Stimulated activated CD4-positive, alpha-beta T cell treated with anti-CD3 and anti-CD28 coated beads, Interleukin-12 subunit alpha, Interleukin-12 subunit beta, amount 100 ng/mL, for 24 hours (primary cell): ENCODE measurements around the gene EXOG.

ENCODE experiments used
- DNase-seq, 2 experiments: peaks; one replicate each; pipeline ENCODE4 v3.0.0-alpha.2; 2020; ENCODE audit warnings: low read depth in 2 of 2

EXOG gene

DNA sequence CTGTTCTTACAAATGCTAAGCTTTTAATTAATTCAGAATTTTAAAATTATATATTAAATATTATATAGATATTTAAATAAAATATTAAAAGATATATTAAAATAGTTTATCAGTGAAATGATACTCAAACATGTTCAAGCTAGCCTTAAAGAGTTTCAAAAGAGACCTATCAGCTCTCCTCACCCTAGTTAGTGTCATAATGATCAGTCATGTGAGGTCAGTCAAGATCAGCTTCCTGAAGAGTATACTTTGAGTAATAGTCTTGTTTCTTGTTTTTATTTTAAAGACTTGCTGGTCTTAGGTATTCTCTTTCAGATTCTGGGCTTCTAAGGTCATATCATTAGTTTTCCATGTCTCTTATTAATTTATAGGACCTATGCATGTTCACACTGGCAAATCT, 14.5 kb downstream of the EXOG start:
- DNase-seq: no peak

- DNase-seq: no peak
Observed at GRCh38 chr3:38511546-38511945, 15.4 kb downstream of the EXOG start.

GRCh38 chr3:38515367-38515766, 19.2 kb downstream of the EXOG start:
- DNase-seq: no peak

DNA sequence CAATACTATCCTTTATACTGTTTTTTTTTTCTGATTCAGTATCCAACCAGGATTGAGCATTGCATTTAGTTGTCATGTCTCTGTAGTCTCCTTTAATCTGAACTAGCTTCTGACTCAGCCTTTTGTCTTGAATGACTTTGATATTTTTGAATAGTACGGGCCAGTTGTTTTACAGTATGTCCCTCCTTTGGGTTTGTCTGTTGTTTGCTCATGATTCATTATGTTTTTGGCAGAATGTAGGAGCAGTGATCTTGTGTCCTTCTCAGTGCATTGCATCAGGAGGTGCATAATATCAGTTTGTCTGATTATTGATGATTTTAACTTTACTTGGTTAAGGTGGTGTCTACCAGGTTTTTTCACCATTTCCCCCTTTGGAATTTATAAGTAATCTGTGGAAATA, 20.5 kb downstream of the EXOG start:
- DNase-seq: no peak

GRCh38 chr3:38519000-38519399, 22.9 kb downstream of the EXOG start:
- no peak for DNase-seq

DNA sequence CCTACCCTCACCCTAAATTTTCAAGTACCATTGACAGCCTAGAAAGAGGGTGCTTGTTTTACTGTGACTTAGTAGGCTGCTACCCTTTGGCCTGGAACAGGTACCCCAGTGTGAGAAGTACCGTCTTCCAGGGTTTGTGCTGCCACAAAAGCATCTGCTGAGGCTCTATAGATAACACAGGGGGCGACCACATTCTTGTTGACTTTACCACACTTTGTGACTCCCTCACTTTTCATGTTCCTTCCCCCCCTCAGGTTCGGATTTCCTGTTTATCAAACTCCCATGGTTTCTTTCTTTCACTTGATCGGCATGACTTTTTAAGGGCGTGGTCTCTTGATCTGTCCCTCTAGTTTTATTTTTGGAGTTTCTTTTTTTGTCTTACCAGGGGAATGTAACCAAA, 23.5 kb downstream of the EXOG start:
- DNase-seq: no peak

DNA sequence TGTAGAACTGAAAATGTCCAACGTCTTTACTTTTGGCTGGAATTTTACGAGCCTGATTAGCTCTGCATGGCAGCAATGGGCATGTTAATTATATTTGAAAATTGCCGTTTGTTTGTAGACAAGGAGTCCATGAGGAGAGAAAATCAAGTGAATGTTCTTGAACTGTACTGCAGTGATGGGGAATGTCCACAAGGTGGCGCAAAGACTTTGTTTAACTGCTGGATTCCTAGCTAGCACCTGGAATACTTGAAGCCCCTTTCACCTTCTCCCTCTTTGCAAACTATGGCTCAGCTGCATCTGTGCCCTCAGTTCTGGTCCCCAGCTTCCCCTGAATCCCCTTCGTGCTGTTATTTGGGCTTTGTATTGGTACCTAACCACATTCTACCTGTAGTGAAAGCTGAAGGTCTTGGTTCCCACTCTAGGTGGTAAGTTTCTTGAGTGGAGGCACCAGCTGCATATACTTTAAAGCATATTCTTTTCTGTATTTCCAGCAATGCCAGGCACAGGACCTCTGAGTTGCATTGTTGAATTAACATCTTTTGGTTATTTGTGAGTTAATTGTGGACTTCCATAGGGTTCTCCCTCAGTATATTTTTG, 25.3 kb downstream of the EXOG start:
- peak; percentile 20 to 54 for DNase-seq

- DNase-seq: no peak
Observed at GRCh38 chr3:38522002-38522401, 25.9 kb downstream of the EXOG start.

DNA sequence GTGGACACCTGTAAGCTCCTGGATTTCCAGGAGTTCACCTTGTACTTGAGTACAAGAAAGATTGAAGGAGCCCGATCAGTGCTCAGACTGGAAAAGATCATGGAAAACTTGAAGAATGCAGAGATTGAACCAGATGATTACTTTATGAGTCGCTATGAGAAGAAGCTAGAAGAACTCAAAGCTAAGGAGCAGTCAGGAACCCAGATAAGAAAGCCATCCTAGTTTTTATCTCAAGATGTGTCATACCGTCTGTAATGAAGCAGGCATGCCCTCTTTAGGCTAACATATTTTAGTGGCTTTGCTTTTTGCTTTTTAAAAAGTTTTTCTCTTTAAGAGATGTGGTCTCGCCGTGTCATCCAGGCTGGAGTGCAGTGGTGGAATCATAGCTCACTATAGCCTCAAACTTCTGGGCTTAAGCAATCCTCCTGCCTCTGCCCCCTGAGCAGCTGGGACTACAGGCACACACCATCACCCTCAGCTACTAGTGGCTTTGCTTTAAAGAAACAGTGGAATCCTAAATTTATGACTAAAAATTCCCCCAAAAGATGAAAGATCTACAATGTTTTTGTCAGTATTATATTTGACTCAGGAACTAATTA, 28.1 kb downstream of the EXOG start:
- no peak for DNase-seq

GRCh38 chr3:38526792-38527191, 30.7 kb downstream of the EXOG start:
- DNase-seq: no peak

DNA sequence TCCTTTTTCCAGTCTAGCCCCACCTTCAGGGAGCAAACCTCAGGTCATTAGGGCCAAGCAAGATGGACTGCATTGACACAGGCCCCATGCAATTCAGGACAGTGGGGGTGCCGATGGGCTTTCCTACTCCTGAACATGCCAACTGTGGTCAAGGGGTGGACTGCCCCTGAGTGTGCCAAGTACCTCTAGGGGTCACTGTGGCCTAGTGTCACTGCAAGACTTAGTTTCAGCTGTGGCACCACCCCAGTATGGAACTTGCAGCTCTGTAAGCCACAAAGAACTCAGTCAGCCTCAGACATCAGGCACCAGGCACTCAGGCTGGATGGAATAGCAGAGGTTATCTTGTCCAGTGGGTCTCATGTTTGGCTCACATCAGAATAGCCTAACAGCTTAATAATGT, 32.3 kb downstream of the EXOG start:
- DNase-seq: no peak

DNA sequence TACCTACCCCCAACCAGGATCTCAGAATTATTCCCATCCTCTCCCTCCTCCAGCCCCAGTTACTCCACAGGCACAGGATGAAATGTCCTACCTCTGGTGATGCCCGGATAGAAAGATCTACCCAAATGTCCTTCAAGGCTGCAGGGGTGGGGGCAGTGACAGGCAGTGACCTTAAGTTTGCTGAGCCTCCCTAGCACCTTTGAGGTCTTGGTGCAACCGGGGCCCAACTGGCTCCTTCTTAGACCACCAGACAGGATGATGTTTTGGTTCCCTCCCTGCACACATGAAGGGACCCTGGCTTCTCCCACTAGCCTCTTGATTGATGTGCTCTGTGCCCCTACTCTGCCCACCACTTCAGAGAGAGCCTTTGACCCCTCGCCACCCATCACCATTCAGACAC, 36.4 kb downstream of the EXOG start:
- DNase-seq: no peak

DNA sequence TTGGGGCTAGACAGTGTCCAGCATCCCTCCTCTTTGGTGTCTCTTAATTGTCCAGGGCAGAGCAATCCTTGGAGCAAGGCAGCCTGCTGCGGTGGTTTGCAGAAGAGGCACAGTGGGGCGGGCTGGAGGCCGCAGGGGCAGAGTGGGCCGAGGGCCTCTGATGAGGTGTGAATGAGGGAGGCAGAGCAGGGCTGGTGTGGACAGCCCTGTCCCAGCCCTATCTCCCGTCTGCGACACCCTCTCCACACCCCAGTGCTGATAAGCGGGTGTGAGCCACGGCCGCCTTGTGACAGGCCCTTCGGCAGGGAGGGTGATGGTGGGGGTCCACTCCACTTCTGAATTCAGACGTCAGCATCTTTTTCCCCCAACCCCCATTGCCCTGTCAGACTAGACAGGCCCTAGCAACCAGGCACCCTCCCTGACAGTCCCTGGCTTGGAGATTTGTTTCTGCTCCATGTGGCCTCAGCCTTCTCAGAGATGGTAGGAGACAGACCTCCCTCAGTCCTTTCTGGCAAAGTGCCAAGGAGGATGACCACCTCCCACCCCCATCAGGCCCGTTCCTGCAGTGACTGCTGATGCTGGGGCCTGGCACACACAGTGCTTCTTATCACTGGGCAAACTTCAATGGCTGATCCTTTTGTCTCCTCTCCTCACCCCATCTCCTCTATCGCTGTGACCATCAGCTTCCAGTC, 37.3 kb downstream of the EXOG start:
- no peak for DNase-seq

DNA sequence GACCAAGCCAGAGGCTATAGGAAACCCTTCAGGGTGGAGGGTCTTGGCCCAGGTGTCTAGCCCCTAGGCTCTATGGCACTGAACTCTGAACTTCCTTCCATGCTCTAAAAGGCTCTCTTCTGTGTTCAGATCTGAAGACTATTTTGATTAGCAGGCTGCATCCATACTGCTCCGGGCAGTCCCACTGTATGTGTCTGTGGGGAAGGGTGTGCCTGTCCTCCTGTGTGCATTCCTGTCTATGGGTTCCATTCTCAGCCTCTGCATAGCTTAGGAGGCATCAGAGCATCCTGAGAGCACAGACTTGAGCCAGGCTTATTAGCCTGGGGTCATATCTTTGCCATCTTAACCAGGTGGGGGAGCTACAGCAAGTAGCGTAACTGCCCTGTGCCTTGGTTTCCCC, 38.0 kb downstream of the EXOG start:
- no peak for DNase-seq

DNA sequence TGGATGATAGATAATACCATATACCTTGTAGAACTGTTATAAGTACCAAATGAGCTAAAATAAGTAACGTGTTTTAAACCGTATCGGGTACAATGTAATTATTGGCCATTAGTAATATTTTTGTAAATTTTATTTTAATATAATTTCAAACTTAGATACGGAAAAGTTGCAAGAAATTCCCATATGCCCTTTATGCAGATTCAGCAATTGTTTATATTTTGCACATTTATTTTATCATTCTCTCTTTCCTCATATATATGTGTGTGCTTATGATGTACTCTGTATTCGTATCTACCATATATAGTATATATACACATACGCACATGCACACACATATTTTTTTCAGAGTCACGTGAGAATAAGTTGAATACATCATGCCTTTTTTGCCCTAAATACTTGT, 38.5 kb downstream of the EXOG start:
- no peak for DNase-seq

DNA sequence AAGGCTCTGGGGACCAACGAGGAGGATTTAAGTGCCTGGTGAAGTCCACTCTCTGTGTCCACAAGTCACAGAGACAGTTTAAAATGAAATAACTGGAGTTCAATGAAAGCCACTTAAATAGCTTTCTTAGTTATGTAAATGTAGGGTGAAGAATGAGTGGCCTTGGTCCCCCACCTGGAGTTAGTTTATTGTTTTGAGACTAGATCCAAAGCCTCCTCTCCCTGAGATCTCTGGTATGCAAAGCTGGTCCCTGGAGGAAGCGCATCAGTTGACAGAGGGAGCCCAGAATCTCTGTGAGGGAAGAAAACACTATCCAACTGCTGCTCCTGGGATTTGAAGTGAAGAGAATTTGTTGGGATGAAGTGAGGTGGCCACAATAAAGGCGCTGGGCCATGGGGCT, 40.5 kb downstream of the EXOG start:
- no peak for DNase-seq

- DNase-seq: no peak
Observed at GRCh38 chr3:38538773-38539353, 42.7 kb downstream of the EXOG start.

- DNase-seq: no peak
Observed at GRCh38 chr3:38541806-38542205, 45.7 kb downstream of the EXOG start.

DNA sequence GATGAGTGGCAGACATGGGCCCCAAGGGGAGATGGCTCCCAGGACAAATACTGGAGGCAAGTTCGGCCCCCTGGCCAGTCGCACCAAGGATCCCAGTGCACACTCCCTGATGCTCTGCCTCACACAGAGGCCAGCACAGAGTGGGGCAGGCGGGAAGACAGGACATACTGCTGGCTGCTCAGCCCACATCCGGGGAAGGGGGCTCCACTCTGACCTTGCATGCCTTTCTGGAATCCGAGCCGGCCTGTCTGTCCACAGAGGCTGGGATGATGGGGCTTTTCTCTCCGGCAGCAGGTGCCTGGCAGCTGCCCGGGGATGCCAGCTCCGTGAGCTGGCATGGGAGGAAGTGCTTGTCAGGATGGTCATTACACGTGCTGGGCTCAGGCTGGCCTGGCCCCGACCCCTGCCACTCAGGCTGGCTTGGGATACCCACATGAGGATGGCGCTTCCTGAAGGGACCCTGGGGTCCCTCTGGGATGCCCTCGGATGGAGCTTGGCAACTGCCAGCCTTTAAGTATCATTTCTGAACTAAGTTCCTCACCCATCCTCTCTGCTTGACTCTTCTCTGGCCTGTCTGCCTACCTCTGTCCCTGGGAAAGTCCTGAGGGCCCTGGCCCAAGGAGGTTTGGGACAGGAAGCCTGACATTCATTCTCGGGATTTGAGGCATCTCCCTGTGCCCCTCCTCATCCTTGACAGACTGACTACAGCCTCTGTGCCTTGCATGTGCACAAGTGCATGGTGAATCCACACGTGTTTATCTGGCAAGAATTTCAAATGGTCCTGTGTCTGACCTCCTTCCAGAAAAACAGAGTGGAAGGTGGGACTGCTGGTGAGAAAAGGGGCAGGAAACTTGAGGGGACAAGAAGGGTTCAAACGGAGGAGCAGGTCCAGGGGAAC, 46.5 kb downstream of the EXOG start:
- DNase-seq: no peak

GRCh38 chr3:38543586-38543985, 47.4 kb downstream of the EXOG start:
- DNase-seq: no peak

DNA sequence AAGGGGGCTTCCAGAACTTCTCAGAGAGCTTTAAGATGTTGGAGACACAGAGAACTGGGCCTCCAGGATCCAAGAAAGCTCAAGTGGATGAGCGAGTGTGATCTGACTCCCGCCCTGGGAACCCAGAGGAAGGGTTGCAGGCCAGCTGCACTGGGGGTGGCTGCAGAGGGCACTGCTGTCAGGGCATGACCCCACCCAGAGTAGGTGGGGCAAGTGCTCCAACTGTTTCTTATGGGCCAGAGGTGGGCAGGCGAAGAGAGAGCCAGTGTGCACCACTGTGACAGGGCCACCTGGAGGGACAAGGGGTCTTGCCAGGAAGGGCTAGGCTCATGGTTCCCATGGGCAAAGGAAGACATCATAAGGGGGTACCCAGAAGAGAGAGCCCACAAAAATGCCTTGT, 48.8 kb downstream of the EXOG start:
- no peak for DNase-seq

GRCh38 chr3:38545550-38545949, 49.4 kb downstream of the EXOG start:
- no peak for DNase-seq
